ENCODE measurements around the gene NKAIN2. TPM values are rescaled to one million over a fixed set of nuclear protein-coding genes. Genes with fewer than 3 reads are reported as not detected.

NKAIN2 gene
- total RNA-seq, 1 experiment from 2014 or later: not detected

DNA sequence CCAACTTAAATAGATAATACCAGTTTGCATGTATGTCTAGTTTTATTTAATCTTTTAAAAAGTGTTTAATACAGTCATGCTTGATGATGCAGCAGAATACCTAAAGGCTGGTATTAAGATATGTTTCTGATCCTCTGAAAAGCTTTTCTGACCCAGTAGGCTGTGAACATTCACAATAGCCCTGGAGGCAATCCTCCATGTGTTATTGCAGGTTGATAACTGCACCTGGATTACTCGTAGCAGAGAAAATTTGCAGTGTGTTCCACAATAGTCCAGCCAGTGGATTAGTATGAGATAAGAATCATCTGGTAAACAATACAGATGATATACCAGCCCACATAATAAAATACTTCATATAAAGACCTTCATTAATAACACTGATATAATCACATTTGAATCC, 979.7 kb downstream of the NKAIN2 start:
- in situ Hi-C loops (cut with HindIII; ENCODE audit: low sequenced_read_pairs): no loop called here
- no peak for DNase-seq (ENCODE audit: low spot score)

DNA sequence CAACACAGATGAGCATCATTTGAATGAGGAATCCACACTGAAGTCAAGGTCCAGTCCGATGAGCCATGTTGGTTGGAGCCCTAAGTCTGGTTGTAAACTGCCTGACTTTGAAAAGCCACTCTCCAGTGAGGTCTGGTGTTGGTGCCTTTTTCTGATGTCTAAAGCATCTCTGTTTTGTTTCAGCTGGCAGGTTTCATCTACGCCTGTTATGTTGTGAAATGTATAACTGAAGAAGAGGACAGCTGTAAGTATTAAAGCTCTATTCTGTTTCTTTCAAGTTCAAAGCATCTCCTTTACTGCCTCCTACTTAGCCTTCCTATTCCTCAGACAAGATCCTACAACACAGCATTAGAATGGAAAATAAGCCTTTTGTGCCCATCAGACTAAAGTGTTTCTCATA, 987.5 kb downstream of the NKAIN2 start:
- DNase-seq (ENCODE audit: low spot score): no peak
- in situ Hi-C loops (cut with HindIII; ENCODE audit: low sequenced_read_pairs): no loop called here

DNA sequence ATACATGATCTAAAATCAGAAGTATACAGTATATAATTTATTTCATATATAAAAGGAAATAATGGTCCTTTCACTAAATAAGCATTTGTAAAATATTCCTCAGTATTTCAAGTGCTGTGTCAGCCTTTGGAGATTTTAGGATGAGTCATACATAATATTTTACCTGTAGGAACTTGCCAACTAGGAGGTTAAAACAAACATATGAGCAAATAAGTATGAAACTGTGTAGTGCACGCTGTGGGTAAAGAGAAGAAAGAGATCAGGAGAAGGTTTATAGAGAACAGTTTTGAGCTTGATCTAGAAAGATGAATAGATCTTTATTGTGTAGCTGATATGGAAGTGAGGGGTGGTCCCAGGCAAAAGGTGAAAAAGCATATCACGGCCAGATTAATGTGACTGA, 988.7 kb downstream of the NKAIN2 start:
- in situ Hi-C loops (cut with HindIII; ENCODE audit: low sequenced_read_pairs): no loop called here

DNA sequence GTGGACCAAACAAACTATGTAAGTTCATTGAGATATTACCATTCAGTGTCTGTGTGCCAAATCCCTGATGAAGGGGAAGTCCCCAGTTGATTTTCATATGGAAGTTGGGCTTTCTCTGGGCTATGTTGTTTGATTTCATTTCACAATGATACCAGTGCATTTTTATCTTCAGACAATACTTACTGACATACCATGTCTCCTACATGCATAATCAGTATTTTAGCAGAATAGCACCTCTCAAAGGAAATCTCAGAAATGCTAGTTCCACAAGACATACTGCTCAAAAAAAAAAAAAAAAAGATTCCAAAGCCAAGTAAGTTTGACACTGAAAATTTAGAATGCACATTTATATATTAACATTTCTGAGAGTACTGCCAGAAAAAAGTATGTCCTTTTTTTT, 989.7 kb downstream of the NKAIN2 start:
- no peak for DNase-seq (ENCODE audit: low spot score)
- in situ Hi-C loops (cut with HindIII; ENCODE audit: low sequenced_read_pairs): no loop called here

More for the DNA sequence above, 988.7 kb downstream of the NKAIN2 start:
- DNase-seq (ENCODE audit: low spot score): no peak

DNA sequence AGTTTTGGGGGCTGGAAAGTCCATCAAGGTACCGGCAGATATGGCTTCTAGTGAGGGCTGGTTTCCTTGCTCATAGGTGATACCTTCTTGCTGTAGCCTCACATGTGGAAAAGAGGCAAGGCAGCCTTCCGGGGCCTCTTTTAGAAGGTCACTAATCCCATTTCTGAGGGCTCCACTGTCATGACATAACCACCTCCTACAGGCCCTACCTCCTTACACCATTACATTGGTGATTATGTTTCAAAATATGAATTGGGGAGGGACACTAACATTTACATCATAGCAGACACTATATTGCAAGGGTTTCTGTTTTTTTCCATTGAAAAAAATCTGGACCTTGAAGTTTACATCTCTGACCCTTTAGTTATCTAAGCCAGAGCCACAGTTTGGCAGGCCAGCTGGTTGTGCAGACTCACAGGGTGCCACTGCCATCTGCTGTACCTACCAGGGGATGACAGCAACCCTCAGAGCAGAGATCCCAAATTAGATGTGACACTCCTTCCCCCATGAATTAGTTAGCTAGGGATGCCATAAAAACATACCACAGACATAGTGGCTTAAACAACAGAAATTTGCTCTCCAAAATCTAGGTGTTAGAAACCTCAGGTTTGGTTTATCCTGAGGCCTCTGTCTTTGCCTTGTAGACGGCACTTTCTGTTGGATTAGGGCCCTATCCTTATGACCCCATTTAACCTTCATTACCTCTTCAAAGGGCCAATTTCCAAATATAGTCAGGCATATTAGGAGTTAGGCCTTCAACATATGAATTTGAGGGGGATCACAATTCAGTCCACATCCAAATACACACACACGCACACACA, 992.2 kb downstream of the NKAIN2 start:
- peak; percentile 94 for DNase-seq (ENCODE audit: low spot score)
- in situ Hi-C loops (cut with HindIII; ENCODE audit: low sequenced_read_pairs): no loop called here

DNA sequence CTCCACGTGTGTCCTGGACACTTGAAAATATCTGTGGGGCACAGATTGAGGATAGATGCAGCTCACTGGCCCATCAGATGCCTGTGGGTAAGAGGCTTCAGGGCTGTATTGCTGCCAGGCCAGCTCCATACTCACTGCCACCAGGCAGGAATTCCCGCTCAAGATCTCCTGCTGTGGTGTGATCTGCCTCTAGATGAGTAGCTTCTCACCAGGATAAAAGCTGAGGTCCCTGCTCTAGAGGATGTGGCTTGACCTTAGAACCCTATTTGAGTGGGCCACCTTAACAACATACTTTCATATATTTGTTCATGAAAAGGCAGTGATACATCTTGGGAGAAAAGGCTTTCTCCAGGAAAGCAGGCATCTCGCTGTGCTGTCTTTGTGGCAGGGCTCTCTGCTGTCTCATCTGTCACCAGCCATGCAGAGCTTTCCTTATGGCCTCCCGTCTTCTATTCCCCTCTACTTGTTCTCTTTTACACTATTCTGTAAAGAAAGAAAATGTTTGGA, 992.9 kb downstream of the NKAIN2 start:
- DNase-seq (ENCODE audit: low spot score): peak; percentile 84
- in situ Hi-C loops (cut with HindIII; ENCODE audit: low sequenced_read_pairs): no loop called here

DNA sequence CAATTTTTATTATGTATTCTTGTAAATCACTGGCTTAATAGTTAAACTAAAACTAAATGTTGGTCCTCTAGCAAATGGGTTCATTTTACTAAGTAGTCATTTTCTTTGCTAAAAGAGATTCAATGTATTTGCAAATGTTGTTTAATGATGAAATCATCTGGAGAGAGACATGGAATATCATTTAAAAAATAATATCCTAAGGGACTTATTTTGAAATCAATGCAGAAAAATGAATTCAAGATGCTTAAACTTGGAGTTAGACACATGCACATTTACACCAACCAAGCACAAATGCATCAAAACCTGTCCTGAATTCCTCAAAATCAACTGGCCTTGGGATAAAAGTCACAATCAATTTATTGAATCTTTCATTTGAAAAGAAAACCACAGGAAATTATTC, 993.6 kb downstream of the NKAIN2 start:
- no peak for DNase-seq (ENCODE audit: low spot score)
- in situ Hi-C loops (cut with HindIII; ENCODE audit: low sequenced_read_pairs): no loop called here

DNA sequence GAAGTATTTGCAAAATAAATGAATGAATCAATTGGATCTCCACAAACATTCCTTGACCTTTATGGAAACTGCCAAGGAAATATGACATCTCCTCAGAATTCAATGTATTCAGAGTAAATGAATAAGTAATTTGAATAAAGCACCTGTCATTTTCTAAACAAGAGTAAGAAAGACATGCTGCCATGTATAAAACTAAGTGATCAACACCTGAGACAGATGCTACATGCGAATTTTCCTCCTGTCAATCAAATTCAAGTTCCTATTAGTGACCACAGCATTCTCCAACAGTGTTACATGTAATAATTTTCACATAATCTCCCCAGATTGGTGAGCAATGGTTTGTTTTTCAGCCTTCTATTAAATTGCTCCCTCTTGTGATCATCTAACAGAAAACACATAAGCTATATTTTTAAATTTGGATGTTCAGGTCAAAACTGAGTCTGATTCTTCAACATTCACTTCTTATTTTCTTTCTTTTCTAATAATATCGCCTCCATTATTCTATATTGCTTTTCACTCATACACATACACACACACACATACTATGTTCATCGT, 995.4 kb downstream of the NKAIN2 start:
- DNase-seq (ENCODE audit: low spot score): peak; percentile 43
- in situ Hi-C loops (cut with HindIII; ENCODE audit: low sequenced_read_pairs): no loop called here

DNA sequence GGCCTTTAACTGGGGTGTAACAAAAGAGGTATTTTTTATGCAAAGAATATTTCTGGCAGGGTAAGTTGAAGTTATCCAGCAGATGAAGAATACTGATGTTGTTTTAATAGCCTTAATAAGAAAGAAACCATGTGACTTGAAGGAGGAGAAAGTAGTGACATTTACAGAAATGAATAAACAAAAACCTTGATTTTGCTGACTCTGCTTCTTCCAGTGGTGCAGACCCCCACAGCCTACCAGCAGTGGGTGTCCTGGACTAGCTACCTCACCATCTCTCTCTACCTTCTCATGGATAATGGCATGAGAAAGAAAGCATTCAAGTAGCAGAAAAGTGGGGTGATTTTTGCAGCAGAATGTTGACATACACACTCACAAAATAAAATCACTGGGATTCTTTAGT, 996.0 kb downstream of the NKAIN2 start:
- in situ Hi-C loops (cut with HindIII; ENCODE audit: low sequenced_read_pairs): no loop called here
- DNase-seq (ENCODE audit: low spot score): no peak

DNA sequence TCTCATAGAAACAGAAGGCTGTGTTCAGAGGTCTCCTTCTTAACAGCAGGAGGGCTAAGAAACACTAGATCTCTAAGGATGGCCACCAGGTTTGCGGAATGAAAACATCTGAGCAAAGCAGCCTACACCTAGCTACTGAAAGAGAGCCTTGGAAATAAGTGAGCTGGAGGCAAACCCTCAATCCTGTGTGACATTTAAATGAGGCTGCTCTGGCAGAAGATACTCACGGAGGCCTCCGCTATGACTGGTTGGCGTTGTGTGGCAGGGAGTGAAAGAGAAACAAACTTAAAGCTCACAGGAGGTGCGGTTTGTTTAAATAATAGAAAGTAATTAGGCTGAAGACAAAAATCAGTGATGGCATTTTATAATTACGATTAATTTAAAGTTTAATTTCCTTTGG, 996.6 kb downstream of the NKAIN2 start:
- in situ Hi-C loops (cut with HindIII; ENCODE audit: low sequenced_read_pairs): no loop called here
- DNase-seq (ENCODE audit: low spot score): no peak

DNA sequence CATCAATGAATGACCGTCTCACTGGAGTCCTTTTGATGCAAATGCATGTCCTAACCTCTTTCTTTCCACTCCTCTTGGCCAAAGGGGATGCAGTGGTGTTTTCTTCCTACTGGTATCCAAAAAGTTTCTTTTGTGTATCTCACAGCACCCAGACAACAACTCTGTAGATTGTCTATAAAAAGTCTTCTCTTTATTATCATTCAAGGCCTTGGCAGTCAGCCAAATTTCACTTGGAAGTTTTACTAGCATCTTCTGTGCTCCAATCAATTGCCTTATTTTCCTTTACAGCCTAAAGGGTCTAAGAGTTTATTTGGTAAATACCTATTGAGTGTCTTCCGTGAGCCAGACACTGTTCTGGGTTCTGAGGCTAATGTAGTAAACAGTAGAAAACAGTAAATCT, 1008.4 kb downstream of the NKAIN2 start:
- in situ Hi-C loops (cut with HindIII; ENCODE audit: low sequenced_read_pairs): no loop called here
- DNase-seq (ENCODE audit: low spot score): no peak

DNA sequence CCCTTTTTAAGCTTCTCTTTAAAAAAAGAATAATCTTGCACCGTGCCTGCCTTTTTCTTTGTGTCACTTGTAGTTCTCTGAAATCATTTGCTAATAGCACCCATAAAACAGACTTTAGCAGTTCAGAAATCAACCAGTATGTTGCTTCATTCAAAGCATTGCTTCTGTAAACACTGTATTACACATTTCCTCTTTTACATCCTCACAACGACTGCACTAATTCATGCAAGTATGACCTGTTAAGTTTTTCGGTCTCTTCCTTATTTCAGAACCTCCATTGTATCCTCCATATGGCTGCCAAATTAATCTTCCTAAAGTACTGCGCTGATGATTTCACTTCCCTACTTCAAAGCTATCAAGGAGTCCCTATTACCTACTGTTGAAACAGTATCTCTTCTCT, 1015.7 kb downstream of the NKAIN2 start:
- in situ Hi-C loops (cut with HindIII; ENCODE audit: low sequenced_read_pairs): no loop called here

DNA sequence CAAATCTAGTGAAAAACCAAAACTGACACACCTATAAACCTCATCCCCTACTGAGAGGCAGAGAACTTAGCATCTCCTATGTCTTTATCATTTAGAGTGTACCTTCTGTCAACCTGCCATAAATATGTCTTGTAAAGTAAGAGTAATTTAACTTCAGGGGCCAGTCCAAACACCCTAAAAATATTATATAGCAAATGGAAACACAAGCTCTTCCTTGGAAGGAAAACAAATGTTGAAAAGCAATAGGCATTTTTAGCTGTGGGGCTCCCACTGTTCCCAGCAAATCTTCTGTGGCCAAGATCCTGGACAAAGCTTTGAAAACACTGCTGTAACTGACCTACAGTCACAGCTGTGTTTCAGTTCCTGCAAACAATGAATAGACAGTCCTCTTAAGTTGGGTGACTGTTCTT, 1018.5 kb downstream of the NKAIN2 start:
- no peak for DNase-seq (ENCODE audit: low spot score)
- in situ Hi-C loops (cut with HindIII; ENCODE audit: low sequenced_read_pairs): no loop called here

More for the DNA sequence above, 1015.7 kb downstream of the NKAIN2 start:
- DNase-seq (ENCODE audit: low spot score): no peak

DNA sequence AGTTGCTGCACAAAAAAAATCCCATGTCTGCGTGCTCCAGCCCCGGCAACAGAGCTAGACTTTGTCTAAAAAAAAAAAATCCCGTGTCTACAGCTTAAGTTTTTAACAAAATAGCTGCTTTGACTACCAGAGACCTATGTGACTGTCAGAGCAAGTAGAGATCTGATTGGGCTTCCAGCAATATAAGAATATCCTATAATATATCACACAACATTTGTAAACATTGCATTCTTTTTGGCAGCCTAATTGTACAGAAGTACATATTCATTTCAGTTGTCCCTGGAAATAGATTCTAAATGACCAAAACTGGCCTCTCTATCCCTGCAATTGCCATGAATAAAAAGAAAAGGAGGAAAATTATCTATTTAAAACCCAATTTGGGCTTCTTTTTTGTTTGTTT, 1019.1 kb downstream of the NKAIN2 start:
- no peak for DNase-seq (ENCODE audit: low spot score)
- in situ Hi-C loops (cut with HindIII; ENCODE audit: low sequenced_read_pairs): no loop called here

DNA sequence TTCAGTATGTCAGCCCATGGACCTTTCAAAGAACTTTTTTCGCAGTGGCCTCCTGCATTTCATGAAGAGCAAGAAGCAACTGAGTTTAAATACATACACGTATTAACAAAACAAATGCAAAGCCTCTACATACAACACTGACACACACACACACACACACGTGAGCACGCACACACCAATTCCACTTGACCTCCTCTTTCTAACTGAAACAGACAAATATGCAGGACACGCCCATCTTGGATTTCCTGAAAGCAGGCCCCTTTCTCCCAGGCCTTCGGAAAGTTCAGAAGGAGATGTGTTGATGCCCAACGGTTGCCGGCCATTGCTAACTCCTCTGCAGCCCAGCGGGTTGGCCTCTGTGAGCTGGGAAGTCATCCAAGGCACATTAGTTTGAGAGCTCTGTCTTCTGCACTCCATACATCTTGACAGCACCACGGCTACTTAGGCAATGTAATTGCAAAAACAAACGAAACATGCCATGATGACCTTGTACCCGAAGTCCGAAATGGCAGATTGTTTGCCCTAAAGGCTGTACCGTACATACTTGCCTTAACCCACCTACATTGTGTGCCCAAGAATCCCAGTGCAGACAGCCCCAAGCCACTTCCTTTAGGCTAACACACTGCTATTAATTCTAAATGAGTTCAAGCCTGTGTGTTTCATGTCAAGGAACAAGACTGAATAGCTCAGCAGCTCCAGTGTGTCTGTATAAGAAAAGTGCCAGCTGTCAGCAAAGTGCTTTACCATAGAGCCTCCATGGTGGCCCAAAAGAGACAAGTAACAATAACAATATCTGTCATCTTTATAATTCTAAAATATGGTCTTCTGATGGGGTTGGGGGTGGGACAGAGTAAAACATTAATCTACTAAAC, 1019.8 kb downstream of the NKAIN2 start:
- no peak for DNase-seq (ENCODE audit: low spot score)
- in situ Hi-C loops (cut with HindIII; ENCODE audit: low sequenced_read_pairs): no loop called here

DNA sequence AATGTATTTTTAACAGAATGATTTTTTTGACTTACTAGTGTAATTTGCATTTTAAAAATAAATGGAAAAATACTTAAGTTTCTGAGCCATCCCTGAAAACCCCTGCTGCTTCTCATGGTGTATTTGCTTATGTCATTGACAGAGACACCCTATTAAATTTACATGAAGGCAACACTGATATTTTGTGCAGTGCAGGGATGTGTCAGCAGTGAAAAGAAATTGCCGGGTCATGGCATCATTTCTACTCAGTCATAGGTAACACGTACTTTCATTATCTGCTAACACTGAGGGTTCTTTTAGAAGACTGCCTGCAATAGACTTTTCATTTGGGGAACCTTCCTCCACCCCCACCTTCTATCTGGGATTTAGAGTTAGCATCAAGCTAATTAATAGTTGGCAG, 1021.9 kb downstream of the NKAIN2 start:
- DNase-seq (ENCODE audit: low spot score): no peak
- in situ Hi-C loops (cut with HindIII; ENCODE audit: low sequenced_read_pairs): no loop called here

DNA sequence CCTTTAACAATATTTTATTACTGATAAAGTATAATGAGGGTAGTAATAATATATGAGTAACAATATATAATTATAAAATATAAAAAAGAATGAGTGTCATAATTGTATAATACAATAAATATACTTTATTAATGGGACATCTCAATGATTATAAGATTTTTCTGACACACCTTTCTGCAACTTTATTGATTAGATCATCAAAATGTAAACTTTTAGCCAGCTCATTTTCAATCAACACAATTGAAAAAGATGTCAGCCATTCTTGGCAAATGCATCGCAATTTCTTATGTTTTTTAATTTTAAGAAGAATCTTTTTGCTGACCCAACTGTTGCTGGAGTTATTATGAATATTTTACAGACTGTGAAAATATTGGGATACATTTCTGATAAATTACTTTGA, 1026.2 kb downstream of the NKAIN2 start:
- DNase-seq (ENCODE audit: low spot score): no peak
- in situ Hi-C loops (cut with HindIII; ENCODE audit: low sequenced_read_pairs): no loop called here

DNA sequence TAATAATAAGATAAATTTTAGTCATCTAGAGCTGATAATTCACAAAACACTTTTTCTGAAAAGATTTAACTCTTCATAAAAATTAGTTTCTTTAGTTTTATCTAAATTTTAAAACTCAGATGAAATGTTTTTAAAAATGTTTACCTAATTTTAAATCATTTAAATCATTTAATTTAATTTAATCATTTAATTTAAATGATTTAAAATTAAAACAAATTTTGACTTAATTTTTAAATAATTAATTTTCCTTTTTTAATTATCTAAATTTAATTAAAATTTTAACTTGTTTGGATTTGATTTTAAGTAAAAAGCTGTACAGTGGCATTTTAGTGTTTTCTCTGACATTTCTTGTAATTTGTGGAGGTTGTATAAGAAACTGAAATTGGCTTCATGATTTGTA, 1026.8 kb downstream of the NKAIN2 start:
- in situ Hi-C loops (cut with HindIII; ENCODE audit: low sequenced_read_pairs): no loop called here
- no peak for DNase-seq (ENCODE audit: low spot score)

DNA sequence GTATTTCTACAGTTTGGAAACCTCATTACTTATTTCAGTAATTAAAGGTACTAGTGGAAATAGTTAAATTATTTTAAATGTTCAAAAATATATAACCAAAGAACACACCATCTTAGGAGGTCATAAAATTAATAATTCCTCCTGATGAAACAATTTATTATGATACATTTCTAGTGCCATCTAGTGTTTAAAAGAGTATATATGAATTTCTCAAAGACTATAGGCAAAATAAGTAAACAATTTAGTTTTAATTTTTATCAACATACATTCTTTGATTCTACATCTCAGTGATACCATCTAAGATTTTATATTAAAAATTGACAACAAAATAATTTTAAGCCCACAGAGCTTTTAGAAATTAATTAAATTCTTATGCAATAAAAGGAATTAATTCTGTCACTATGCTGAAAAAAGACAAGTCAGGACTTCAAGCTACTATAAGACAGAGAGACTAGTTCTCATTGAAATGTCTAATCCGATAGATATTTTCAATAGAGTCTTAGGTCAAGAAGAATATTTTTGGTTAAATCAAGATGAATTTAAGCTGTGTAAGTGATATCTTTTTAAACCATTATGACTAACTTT, 1050.8 kb downstream of the NKAIN2 start:
- in situ Hi-C loops (cut with HindIII; ENCODE audit: low sequenced_read_pairs): no loop called here
- peak; percentile 43 for DNase-seq (ENCODE audit: low spot score)

DNA sequence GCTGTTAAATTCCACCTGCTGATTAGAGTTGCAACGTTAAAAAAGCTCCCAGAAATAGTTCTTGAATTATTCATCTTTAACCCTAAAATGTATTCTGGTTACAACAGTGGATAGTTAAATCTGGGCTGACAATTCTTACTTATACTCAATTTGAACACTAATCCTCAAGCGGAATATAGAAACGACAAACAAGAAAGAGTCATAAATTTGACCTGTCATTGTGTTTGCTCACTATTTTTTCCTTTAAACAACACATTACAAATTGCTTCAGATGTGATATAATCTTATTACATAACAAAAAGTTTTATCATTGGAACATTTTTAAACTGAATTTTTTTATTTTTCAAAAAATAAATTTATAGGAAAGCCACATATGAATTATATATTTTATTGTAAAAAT, 1054.1 kb downstream of the NKAIN2 start:
- no peak for DNase-seq (ENCODE audit: low spot score)
- in situ Hi-C loops (cut with HindIII; ENCODE audit: low sequenced_read_pairs): no loop called here

All from G401 (cell line).